HepG2 (cell line): ENCODE results near the gene ETV3L. TPM values are rescaled to one million over a fixed set of nuclear protein-coding genes. Genes with fewer than 3 reads are reported as not detected.
A peak's percentile ranks its signal among the peaks of the same experiment; 100 is the strongest.

Source experiments
- EED ChIP-seq: sonication (generic); formaldehyde crosslinking; IDR thresholded peaks from 2 replicates; pipeline ENCODE4 v1.5.0; 2020; ENCODE audit warnings: mild to moderate bottlenecking, missing genetic modification reagents
- HOXA3 ChIP-seq: sonication (generic); formaldehyde crosslinking; IDR thresholded peaks from 2 replicates; pipeline ENCODE4 v1.5.0; 2020; ENCODE audit warnings: missing genetic modification reagents
- MAZ ChIP-seq, 2 experiments: sonication (generic) in 1 of 2; formaldehyde crosslinking in 1 of 2; IDR thresholded peaks; 2 replicates each; pipeline versions ENCODE4 v1.5.0 to v1.6.1; 2012 to 2020; ENCODE audit warnings: low read depth in 2 of 2, mild to moderate bottlenecking in 2 of 2, borderline replicate concordance in 1 of 2, improper control_type of control experiment in 1 of 2, low read length in 1 of 2, missing genetic modification reagents in 1 of 2, moderate library complexity in 1 of 2
- NCOR1 ChIP-seq: fragments of 200-600 bp; sonication (generic); IDR thresholded peaks from 2 replicates; pipeline ENCODE4 v1.7.0; 2017; ENCODE audit warnings: antibody characterized with exemption, low read length, borderline replicate concordance
- PHF8 ChIP-seq: sonication (generic); formaldehyde crosslinking; IDR thresholded peaks from 2 replicates; pipeline ENCODE4 v1.5.0; 2020; ENCODE audit warnings: missing genetic modification reagents
- SP2 ChIP-seq: sonication (generic); formaldehyde crosslinking; IDR thresholded peaks from 2 replicates; pipeline ENCODE4 v1.5.1; 2020; ENCODE audit warnings: mild to moderate bottlenecking, missing genetic modification reagents
- TP53 ChIP-seq: sonication (generic); formaldehyde crosslinking; conservative IDR thresholded peaks from 2 replicates; pipeline ENCODE4 v1.4.0; 2020; ENCODE audit warnings: missing genetic modification reagents
- ZNF180 ChIP-seq: sonication (generic); formaldehyde crosslinking; IDR thresholded peaks from 2 replicates; pipeline ENCODE4 v1.4.0; 2020; ENCODE audit warnings: low read depth, missing genetic modification reagents, borderline replicate concordance
- ZNF317 ChIP-seq: sonication (generic); formaldehyde crosslinking; IDR thresholded peaks from 2 replicates; pipeline ENCODE4 v1.5.0; 2020; ENCODE audit warnings: mild to moderate bottlenecking, missing genetic modification reagents
- ZNF44 ChIP-seq: sonication (generic); formaldehyde crosslinking; IDR thresholded peaks from 2 replicates; pipeline ENCODE4 v1.5.1; 2020; ENCODE audit warnings: mild to moderate bottlenecking, missing genetic modification reagents
- ZNF619 ChIP-seq: sonication (generic); formaldehyde crosslinking; IDR thresholded peaks from 2 replicates; pipeline ENCODE4 v1.4.0; 2020; ENCODE audit warnings: mild to moderate bottlenecking, missing genetic modification reagents
- ZNF768 ChIP-seq: sonication (generic); formaldehyde crosslinking; IDR thresholded peaks from 2 replicates; pipeline ENCODE4 v1.4.0; 2020; ENCODE audit warnings: missing genetic modification reagents
- ZSCAN30 ChIP-seq: sonication (generic); formaldehyde crosslinking; IDR thresholded peaks from 2 replicates; pipeline ENCODE4 v1.5.0; 2020; ENCODE audit warnings: mild to moderate bottlenecking, missing genetic modification reagents
- polyA plus RNA-seq, 8 experiments: library from polyadenylated mRNA; depleted of rRNA in 3 of 8; stranded (reverse) in 7 of 8; unstranded in 1 of 8; fragments of >200 nt; fragmentation: Illumina TruSeq in 4 of 8; extraction: Trizol in 4 of 8; gene quantifications; 2 replicates each; pipeline versions ENCODE4 v1.2.1 to v1.2.3, GENCODE V29; 2011 to 2016; ENCODE audit warnings: low read depth in 4 of 8, missing spikeins in 1 of 8, mixed read lengths in 1 of 8; ENCODE audit not compliant: insufficient read depth in 1 of 8
- total RNA-seq, 5 experiments: library from RNA; depleted of rRNA; stranded (reverse); fragments of >200 nt; fragmentation: Illumina TruSeq; extraction: Trizol; gene quantifications; 2 replicates each; pipeline ENCODE4 v1.2.3, GENCODE V29; 2016; ENCODE audit warnings: low read depth in 1 of 5
- TF ChIP-seq, protein P1 (sequence below), 2 experiments: fragments of 450-650 bp in 1 of 2; sonication (generic) in 1 of 2; formaldehyde crosslinking in 1 of 2; IDR thresholded peaks; 2 replicates each; pipeline versions ENCODE4 v1.6.1 to v1.8.0; 2016 to 2022; ENCODE audit warnings: antibody characterized with exemption in 1 of 2, mild to moderate bottlenecking in 1 of 2, missing genetic modification reagents in 1 of 2
- TF ChIP-seq, protein P2 (sequence below): sonication (generic); formaldehyde crosslinking; IDR thresholded peaks from 2 replicates; pipeline ENCODE4 v1.8.0; 2022; ENCODE audit warnings: missing genetic modification reagents, mild to moderate bottlenecking, moderate library complexity, borderline replicate concordance

Gene ETV3L
- total and polyA plus RNA-seq, 2 of the 13 experiments (the other 11 are each of a cell fraction or from before 2014, with no cell fraction given) = not detected

DNA sequence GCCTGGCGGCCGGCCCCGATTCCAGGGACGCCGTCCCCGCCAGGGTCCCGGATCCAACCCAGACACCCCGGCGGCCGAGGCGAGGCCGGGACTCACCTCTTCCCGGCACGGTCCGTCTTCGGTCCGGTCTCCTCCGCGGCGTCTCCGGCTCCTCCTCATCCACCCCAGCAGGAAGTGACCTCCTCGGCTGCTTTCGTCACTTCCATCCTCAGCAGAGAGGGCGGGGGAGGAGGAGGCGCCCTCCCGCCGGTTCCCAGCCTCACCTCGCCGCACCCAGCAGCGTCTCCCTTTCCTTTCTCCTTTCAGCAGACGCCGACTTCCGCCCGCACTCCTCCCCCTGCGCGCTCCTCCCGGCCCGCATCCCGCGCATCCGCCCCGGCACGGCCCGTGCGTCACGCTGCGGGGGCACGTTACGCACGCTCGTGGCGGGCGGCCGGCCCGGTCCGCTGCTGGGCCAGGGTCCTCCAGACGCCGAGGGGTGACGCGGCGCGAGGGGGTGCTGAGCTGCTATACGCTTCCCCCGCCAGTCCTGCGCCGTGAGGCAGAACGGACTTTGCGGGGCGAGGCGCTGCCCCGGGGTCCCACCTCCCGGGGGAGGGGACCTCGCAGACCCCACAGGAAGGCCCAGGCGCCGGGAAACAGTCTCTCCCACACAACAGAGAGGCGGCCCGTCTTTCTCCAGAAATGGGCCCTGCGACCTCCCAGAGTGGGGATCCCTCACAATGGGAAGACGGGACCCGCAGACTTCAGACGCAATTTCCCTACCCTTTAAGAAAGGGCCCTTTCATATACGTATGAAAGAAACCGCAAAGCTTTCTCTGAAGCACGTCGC, 38.8 kb upstream of the ETV3L start, which contains the start of gene ETV3 (continued):
- TF ChIP-seq, protein P1, sequence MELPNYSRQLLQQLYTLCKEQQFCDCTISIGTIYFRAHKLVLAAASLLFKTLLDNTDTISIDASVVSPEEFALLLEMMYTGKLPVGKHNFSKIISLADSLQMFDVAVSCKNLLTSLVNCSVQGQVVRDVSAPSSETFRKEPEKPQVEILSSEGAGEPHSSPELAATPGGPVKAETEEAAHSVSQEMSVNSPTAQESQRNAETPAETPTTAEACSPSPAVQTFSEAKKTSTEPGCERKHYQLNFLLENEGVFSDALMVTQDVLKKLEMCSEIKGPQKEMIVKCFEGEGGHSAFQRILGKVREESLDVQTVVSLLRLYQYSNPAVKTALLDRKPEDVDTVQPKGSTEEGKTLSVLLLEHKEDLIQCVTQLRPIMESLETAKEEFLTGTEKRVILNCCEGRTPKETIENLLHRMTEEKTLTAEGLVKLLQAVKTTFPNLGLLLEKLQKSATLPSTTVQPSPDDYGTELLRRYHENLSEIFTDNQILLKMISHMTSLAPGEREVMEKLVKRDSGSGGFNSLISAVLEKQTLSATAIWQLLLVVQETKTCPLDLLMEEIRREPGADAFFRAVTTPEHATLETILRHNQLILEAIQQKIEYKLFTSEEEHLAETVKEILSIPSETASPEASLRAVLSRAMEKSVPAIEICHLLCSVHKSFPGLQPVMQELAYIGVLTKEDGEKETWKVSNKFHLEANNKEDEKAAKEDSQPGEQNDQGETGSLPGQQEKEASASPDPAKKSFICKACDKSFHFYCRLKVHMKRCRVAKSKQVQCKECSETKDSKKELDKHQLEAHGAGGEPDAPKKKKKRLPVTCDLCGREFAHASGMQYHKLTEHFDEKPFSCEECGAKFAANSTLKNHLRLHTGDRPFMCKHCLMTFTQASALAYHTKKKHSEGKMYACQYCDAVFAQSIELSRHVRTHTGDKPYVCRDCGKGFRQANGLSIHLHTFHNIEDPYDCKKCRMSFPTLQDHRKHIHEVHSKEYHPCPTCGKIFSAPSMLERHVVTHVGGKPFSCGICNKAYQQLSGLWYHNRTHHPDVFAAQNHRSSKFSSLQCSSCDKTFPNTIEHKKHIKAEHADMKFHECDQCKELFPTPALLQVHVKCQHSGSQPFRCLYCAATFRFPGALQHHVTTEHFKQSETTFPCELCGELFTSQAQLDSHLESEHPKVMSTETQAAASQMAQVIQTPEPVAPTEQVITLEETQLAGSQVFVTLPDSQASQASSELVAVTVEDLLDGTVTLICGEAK (IDR thresholded peaks at IDR 0.05) = 0 out of 2 replicates have a peak, but pooled peaks have one; percentile 9
- TF ChIP-seq, protein P1 (CRISPR knock-in tag; IDR thresholded peaks at IDR 0.05) = peak; percentile 83
- TF ChIP-seq, protein P2, sequence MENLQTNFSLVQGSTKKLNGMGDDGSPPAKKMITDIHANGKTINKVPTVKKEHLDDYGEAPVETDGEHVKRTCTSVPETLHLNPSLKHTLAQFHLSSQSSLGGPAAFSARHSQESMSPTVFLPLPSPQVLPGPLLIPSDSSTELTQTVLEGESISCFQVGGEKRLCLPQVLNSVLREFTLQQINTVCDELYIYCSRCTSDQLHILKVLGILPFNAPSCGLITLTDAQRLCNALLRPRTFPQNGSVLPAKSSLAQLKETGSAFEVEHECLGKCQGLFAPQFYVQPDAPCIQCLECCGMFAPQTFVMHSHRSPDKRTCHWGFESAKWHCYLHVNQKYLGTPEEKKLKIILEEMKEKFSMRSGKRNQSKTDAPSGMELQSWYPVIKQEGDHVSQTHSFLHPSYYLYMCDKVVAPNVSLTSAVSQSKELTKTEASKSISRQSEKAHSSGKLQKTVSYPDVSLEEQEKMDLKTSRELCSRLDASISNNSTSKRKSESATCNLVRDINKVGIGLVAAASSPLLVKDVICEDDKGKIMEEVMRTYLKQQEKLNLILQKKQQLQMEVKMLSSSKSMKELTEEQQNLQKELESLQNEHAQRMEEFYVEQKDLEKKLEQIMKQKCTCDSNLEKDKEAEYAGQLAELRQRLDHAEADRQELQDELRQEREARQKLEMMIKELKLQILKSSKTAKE (CRISPR knock-in tag) = no peak
- no peak for TF ChIP-seq ZNF44 (CRISPR knock-in tag)
- TF ChIP-seq TP53 = no peak
- TF ChIP-seq EED (CRISPR knock-in tag) = peak; percentile 82; the same call in 1 of the 2 replicates
- TF ChIP-seq ZNF317 = 0 out of 2 replicates have a peak, but pooled peaks have one; percentile 41
- TF ChIP-seq ZNF180 (CRISPR knock-in tag) = no peak
- TF ChIP-seq MAZ (IDR thresholded peaks at IDR 0.05; ENCODE audit: borderline replicate concordance, low read depth, low read length) = 0 out of 2 replicates have a peak, but pooled peaks have one; percentile 75
- TF ChIP-seq MAZ (CRISPR knock-in tag; IDR thresholded peaks at IDR 0.05; ENCODE audit: low read depth) = peak; percentile 94
- TF ChIP-seq PHF8 (CRISPR knock-in tag) = peak; percentile 92
- TF ChIP-seq NCOR1 = 0 out of 2 replicates have a peak, but pooled peaks have one; percentile 19
- TF ChIP-seq HOXA3 (CRISPR knock-in tag) = peak; percentile 86
- peak; percentile 65 for TF ChIP-seq SP2 (CRISPR knock-in tag)
- TF ChIP-seq ZNF619 (CRISPR knock-in tag) = 0 out of 2 replicates have a peak, but pooled peaks have one; percentile 66
- TF ChIP-seq ZSCAN30 = peak; percentile 68; the same call in 1 of the 2 replicates
- peak; percentile 80 for TF ChIP-seq ZNF768 (CRISPR knock-in tag)
